Measurements from ENCODE around the gene IER5. TPM values are rescaled to one million over a fixed set of nuclear protein-coding genes. Genes with fewer than 3 reads are reported as not detected.

The IER5 gene
- total RNA-seq, result 16.7 and 17.0 TPM in 2 replicates

DNA sequence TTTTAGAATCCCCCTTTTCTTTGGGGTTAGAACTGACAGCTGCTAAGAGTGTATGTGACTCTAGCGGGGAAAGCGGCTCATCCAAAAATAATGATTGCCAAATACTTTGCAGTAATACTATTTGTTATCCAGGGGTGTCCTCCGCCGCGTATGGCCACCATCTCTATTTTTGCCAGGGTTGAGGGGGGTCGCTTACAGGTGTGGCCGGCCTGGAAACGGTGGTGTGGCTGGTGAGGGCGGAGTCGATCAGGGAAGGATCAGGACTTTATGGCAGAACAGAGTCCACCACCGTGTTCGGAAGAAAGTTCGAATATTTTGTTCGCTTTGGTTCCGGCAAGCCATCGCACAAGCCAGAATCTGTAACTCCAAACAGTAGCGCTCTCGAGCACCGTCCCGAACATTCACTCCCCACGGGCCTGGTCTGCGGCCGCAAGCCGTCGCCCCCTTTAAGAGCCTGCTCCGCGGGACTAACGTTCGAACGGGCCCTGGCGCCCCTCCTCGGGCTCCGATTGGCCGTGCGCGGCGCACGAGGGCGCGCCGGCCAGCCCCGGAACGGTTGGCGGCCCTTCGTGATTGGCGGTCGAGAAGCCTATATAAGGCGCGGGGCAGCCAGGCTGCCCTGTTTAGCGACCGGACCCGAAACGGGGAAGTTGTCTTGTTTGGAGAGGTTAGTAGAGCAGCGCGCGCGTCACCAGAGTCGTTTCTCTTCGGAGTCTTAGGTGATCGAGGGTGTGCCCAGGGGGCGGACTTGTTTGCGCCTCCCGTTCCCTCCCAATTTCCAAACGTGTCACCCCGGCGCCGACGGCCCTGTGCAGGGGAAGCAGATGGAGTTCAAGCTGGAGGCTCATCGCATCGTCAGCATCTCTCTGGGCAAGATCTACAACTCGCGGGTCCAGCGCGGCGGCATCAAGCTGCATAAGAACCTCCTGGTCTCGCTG is at the start of gene IER5:
Gene IER5, plus strand, starts transcription at position 622 of the 938 bp plus-strand sequence. Its CDS starts 203 bp downstream, at position 825.

Other genes with a start within 250 kb of the IER5 start
- gene KIAA1614, start 175.8 kb upstream of the IER5 start, total RNA-seq, result 6.3 and 7.9 TPM in 2 replicates
- 14.2 and 15.9 TPM in 2 replicates for gene STX6, start 65.8 kb upstream of the IER5 start, total RNA-seq
- gene MR1, start 54.7 kb upstream of the IER5 start, total RNA-seq, result 20.7 and 23.2 TPM in 2 replicates

Measured in cardiac ventricle fibroblast (primary cell).